GM19025 (cell line): ENCODE results near the gene PTPRR.

Experiments
- ATAC-seq: cut with Tn5 transposase; IDR thresholded peaks from one replicate; pipeline ENCODE4 v1.9.1; 2021; ENCODE audit warnings: mild to moderate bottlenecking, low read depth, moderate library complexity; ENCODE audit not compliant: unreplicated experiment

Gene PTPRR

GRCh38 chr12:70920251-70920851 is at the start of gene PTPRR:
TSS of gene PTPRR (minus strand) at chr12:70920738. CDS start at chr12:70920390, 348 bp downstream.
- ATAC-seq: no peak

GRCh38 chr12:70966996-70967790 is 46.7 kb upstream of the PTPRR start:
- no peak for ATAC-seq

GRCh38 chr12:70966046-70966445 is 45.5 kb upstream of the PTPRR start:
- no peak for ATAC-seq

GRCh38 chr12:70964867-70965510 is 44.5 kb upstream of the PTPRR start:
- ATAC-seq: no peak

- no peak for ATAC-seq
These were observed 42.6 kb upstream of the PTPRR start for GRCh38 chr12:70963081-70963660.

- no peak for ATAC-seq
These were observed 41.8 kb upstream of the PTPRR start for GRCh38 chr12:70962226-70962794.

GRCh38 chr12:70960484-70960883 is 39.9 kb upstream of the PTPRR start:
- no peak for ATAC-seq

- no peak for ATAC-seq
These were observed 34.9 kb upstream of the PTPRR start for GRCh38 chr12:70955415-70955814.

- ATAC-seq: no peak
These were observed 29.9 kb upstream of the PTPRR start for GRCh38 chr12:70950451-70950850.

GRCh38 chr12:70948976-70949336 is 28.4 kb upstream of the PTPRR start:
- ATAC-seq: no peak

GRCh38 chr12:70948236-70948975 is 27.9 kb upstream of the PTPRR start:
- no peak for ATAC-seq

GRCh38 chr12:70936203-70936813 is 15.8 kb upstream of the PTPRR start:
- no peak for ATAC-seq

GRCh38 chr12:70933133-70933532 is 12.6 kb upstream of the PTPRR start:
- ATAC-seq: no peak

- no peak for ATAC-seq
These were observed 8.5 kb upstream of the PTPRR start for GRCh38 chr12:70929029-70929428.

- ATAC-seq: no peak
These were observed 7.5 kb upstream of the PTPRR start for GRCh38 chr12:70928071-70928470.

GRCh38 chr12:70927356-70927755 is 6.8 kb upstream of the PTPRR start:
- no peak for ATAC-seq

- no peak for ATAC-seq
These were observed 5.0 kb upstream of the PTPRR start for GRCh38 chr12:70925539-70925938.

- no peak for ATAC-seq
These were observed 353 bp upstream of the PTPRR start for GRCh38 chr12:70920891-70921290.

GRCh38 chr12:70919597-70920035 is 922 bp downstream of the PTPRR start:
- ATAC-seq: no peak

GRCh38 chr12:70919176-70919575 is 1.4 kb downstream of the PTPRR start:
- no peak for ATAC-seq
